ENCODE measurements around the gene LILRB2. TPM values are rescaled to one million over a fixed set of nuclear protein-coding genes. Genes with fewer than 3 reads are reported as not detected.

LILRB2 gene
- total RNA-seq, 1 experiment from 2014 or later: not detected

DNA sequence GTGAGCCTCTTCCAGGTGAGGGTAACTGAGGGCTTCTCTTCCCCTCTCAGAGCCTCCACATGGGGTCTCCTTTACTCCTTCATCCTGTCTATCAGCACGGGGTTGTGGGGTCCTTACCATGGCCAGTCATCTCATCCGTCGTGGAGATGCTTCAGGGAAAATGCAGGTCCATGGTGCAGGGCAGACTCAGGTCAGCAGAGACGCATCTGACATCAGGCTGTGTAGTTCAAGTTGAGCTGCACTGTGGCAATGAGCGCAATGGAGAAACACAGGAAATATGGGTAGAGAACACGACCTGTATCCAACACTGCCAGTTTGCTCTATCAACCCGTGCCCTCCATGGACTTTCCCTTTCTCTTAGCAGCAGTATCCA, 18.2 kb upstream of the LILRB2 start:
- Histone ChIP-seq H3K23me2 (ENCODE audit: insufficient read length, low read depth, low read length, poor library complexity, severe bottlenecking) (no peaks in the 10 kb centered on the region), H3K4me1 (ENCODE audit: insufficient read depth, low read length) (no peaks in the 10 kb centered on the region), H2BK15ac (ENCODE audit: low read depth, low read length) (no peak overlapping the region), H3K4me2 (ENCODE audit: insufficient read depth, insufficient read length, low read length) (no peak overlapping the region), H3K56ac (ENCODE audit: insufficient read length, low read depth, low read length) (no peak overlapping the region), H3K18ac (ENCODE audit: insufficient read length, low read depth, low read length) (no peak overlapping the region), H3K79me2 (ENCODE audit: insufficient read depth, low read length) (no peaks in the 10 kb centered on the region), H4K20me1 (ENCODE audit: control insufficient read depth, insufficient read depth, insufficient read length) (no peaks in the 10 kb centered on the region), H3K23ac (ENCODE audit: insufficient read length, low read depth, low read length) (no peak overlapping the region), H3K9me3 (ENCODE audit: control insufficient read depth, low read depth, low read length) (no peaks in the 10 kb centered on the region), H3K79me1 (ENCODE audit: insufficient read depth, low read depth, low read length, poor library complexity, severe bottlenecking) (no peaks in the 10 kb centered on the region), H2BK20ac (ENCODE audit: low read depth, low read length, poor library complexity, severe bottlenecking) (no peak overlapping the region), H3K9ac (ENCODE audit: extremely low read depth, insufficient read length, low read length) (no peak overlapping the region), H3K27me3 (ENCODE audit: insufficient read depth, low read length) (no peaks in the 10 kb centered on the region; the same call in 1 of the 2 replicates), H2AFZ (ENCODE audit: low read length) (no peak overlapping the region), H4K91ac (ENCODE audit: insufficient read length, low read depth, low read length) (no peak overlapping the region), H3K27ac (ENCODE audit: insufficient read length, low read depth, low read length) (no peak overlapping the region), H2AK5ac (ENCODE audit: insufficient read length, low read length) (no peak overlapping the region), H2BK12ac (ENCODE audit: insufficient read length, low read depth, low read length) (no peak overlapping the region), H2BK120ac (ENCODE audit: low read depth, low read length, poor library complexity, severe bottlenecking) (no peak overlapping the region), H3K14ac (ENCODE audit: insufficient read depth, low read length) (no peak overlapping the region), H2BK5ac (ENCODE audit: insufficient read length, low read length) (no peak overlapping the region), H3T11ph (ENCODE audit: low read length) (no peak overlapping the region), H4K8ac (replicated peaks; ENCODE audit: insufficient read length, low read depth, low read length) (no peak overlapping the region), H4K5ac (ENCODE audit: insufficient read length, low read depth, low read length) (peak overlapping the region; percentile 57), H3K4ac (ENCODE audit: low read depth, low read length) (no peak overlapping the region)
- H3K27me3 Mint-ChIP-seq (ENCODE audit: low read depth): peaks cover 63% of the 10 kb centered on the region
- H3K36me3 Mint-ChIP-seq (ENCODE audit: insufficient read depth in 1 of 3, low read depth in 3 of 3): no peaks in the 10 kb centered on the region
- TF ChIP-seq, protein P1, sequence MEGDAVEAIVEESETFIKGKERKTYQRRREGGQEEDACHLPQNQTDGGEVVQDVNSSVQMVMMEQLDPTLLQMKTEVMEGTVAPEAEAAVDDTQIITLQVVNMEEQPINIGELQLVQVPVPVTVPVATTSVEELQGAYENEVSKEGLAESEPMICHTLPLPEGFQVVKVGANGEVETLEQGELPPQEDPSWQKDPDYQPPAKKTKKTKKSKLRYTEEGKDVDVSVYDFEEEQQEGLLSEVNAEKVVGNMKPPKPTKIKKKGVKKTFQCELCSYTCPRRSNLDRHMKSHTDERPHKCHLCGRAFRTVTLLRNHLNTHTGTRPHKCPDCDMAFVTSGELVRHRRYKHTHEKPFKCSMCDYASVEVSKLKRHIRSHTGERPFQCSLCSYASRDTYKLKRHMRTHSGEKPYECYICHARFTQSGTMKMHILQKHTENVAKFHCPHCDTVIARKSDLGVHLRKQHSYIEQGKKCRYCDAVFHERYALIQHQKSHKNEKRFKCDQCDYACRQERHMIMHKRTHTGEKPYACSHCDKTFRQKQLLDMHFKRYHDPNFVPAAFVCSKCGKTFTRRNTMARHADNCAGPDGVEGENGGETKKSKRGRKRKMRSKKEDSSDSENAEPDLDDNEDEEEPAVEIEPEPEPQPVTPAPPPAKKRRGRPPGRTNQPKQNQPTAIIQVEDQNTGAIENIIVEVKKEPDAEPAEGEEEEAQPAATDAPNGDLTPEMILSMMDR (conservative IDR thresholded peaks at IDR 0.05): no peak
- H3K9me3 Mint-ChIP-seq: peaks cover 0 to 57% of the 10 kb centered on the region in 2 experiments; a peak in 3 of 5 replicates
- no peak for DNase-seq
- no peak overlapping the region for H3K27ac Mint-ChIP-seq
- no peak overlapping the region for H3K4me3 Mint-ChIP-seq
- H3K4me1 Mint-ChIP-seq: no peaks in the 10 kb centered on the region
- no CpG with 5 or more reads among the region's 7 CpGs for WGBS (ENCODE audit: extremely low coverage, insufficient read length, low lambda C conversion rate)
